Medulla oblongata (tissue), 1 donor: ENCODE measurements around the gene C21orf91.
"Not testable (repeated sequence)": the region's sequence is repeated elsewhere in the genome, so short reads cannot be mapped to it uniquely, and the experiment has no call there.

ENCODE experiments used
- DNase-seq: peaks from one replicate; pipeline ENCODE4 v3.0.0-alpha.2; 2015; ENCODE audit errors: extremely low spot score

C21orf91 gene

GRCh38 chr21:17777072-17777765, 41.9 kb downstream of the C21orf91 start:
- DNase-seq = no peak

GRCh38 chr21:17775431-17776126, 43.6 kb downstream of the C21orf91 start:
- DNase-seq = no peak

GRCh38 chr21:17775021-17775420, 44.1 kb downstream of the C21orf91 start:
- not testable (repeated sequence) for DNase-seq

- DNase-seq = no peak
Observed at GRCh38 chr21:17769447-17769845, 49.7 kb downstream of the C21orf91 start.

GRCh38 chr21:17768840-17769446, 50.2 kb downstream of the C21orf91 start:
- no peak for DNase-seq

- DNase-seq = no peak
Observed at GRCh38 chr21:17765207-17765606, 53.9 kb downstream of the C21orf91 start.

GRCh38 chr21:17763288-17764037, 55.7 kb downstream of the C21orf91 start:
- DNase-seq = no peak

GRCh38 chr21:17759511-17760178, 59.5 kb downstream of the C21orf91 start:
- no peak for DNase-seq

GRCh38 chr21:17758683-17759082, 60.5 kb downstream of the C21orf91 start:
- no peak for DNase-seq

- no peak for DNase-seq
Observed at GRCh38 chr21:17757671-17758070, 61.5 kb downstream of the C21orf91 start.

- DNase-seq = no peak
Observed at GRCh38 chr21:17753736-17754135, 65.4 kb downstream of the C21orf91 start.

GRCh38 chr21:17752171-17752570, 67.0 kb downstream of the C21orf91 start:
- no peak for DNase-seq

GRCh38 chr21:17746920-17747319, 72.2 kb downstream of the C21orf91 start:
- no peak for DNase-seq

- no peak for DNase-seq
Observed at GRCh38 chr21:17745086-17745485, 74.1 kb downstream of the C21orf91 start.

- no peak for DNase-seq
Observed at GRCh38 chr21:17742940-17743592, 76.1 kb downstream of the C21orf91 start.

- DNase-seq = no peak
Observed at GRCh38 chr21:17742181-17742580, 77.0 kb downstream of the C21orf91 start.
